Neural progenitor cell (in vitro differentiated cells): Measurements from ENCODE around the gene ORC1.

Experiments
- EZH2 ChIP-seq: fragments of 200-600 bp; sonication (generic); IDR thresholded peaks from 2 replicates; pipeline ENCODE4 v1.6.1; 2017; ENCODE audit warnings: antibody characterized with exemption, mild to moderate bottlenecking, moderate library complexity
- EZH2phosphoT487 ChIP-seq: fragments of 200-600 bp; sonication (generic); IDR thresholded peaks from 2 replicates; pipeline ENCODE4 v1.6.1; 2017; ENCODE audit warnings: antibody characterized with exemption
- TF ChIP-seq, protein P1 (sequence below): fragments of 200-600 bp; sonication (generic); IDR thresholded peaks from 2 replicates; pipeline ENCODE4 v1.5.1; 2017; ENCODE audit warnings: antibody characterized with exemption, mild to moderate bottlenecking

DNA sequence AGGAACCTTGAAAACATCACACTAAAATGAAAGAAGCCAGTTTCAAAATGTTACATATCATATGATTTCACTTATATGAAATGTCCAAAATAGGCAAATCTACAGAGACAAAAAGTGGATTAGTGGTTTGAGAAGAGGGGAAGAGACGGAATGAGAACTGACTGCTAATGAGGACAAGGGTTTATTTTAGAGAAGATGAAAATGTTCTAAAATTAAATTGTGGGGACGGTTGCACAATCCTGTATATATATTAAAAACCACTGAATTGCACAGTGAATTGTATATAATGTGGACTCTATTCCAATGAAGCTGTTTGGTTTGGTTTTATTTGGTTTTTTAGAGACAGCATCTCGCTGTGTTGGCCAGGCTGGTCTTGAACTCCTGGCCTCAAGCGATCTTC is 35.8 kb upstream of the ORC1 start:
- TF ChIP-seq, protein P1, sequence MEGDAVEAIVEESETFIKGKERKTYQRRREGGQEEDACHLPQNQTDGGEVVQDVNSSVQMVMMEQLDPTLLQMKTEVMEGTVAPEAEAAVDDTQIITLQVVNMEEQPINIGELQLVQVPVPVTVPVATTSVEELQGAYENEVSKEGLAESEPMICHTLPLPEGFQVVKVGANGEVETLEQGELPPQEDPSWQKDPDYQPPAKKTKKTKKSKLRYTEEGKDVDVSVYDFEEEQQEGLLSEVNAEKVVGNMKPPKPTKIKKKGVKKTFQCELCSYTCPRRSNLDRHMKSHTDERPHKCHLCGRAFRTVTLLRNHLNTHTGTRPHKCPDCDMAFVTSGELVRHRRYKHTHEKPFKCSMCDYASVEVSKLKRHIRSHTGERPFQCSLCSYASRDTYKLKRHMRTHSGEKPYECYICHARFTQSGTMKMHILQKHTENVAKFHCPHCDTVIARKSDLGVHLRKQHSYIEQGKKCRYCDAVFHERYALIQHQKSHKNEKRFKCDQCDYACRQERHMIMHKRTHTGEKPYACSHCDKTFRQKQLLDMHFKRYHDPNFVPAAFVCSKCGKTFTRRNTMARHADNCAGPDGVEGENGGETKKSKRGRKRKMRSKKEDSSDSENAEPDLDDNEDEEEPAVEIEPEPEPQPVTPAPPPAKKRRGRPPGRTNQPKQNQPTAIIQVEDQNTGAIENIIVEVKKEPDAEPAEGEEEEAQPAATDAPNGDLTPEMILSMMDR = no peak
- TF ChIP-seq EZH2 (no peak), EZH2phosphoT487 (no peak)
